HepG2 (cell line): ENCODE measurements around the gene SLC25A47. TPM values are rescaled to one million over a fixed set of nuclear protein-coding genes. Genes with fewer than 3 reads are reported as not detected.

Source experiments
- CBFB ChIP-seq: sonication (generic); formaldehyde crosslinking; IDR thresholded peaks from 2 replicates; pipeline ENCODE4 v1.4.0; 2020; ENCODE audit warnings: missing genetic modification reagents
- CC2D1A ChIP-seq: sonication (generic); formaldehyde crosslinking; IDR thresholded peaks from 2 replicates; pipeline ENCODE4 v1.8.1; 2023; ENCODE audit warnings: mild to moderate bottlenecking, missing genetic modification reagents
- FOXK1 ChIP-seq: sonication (generic); formaldehyde crosslinking; IDR thresholded peaks from 2 replicates; pipeline ENCODE4 v1.4.0; 2020; ENCODE audit warnings: low read depth, missing genetic modification reagents, borderline replicate concordance
- IRX3 ChIP-seq: sonication (generic); formaldehyde crosslinking; IDR thresholded peaks from 2 replicates; pipeline ENCODE4 v1.8.1; 2023; ENCODE audit warnings: mild to moderate bottlenecking, low read depth, missing genetic modification reagents, borderline replicate concordance
- MIXL1 ChIP-seq: IDR thresholded peaks from 2 replicates; pipeline ENCODE4 v1.6.1; 2016
- MTA1 ChIP-seq: sonication (generic); formaldehyde crosslinking; IDR thresholded peaks from 2 replicates; pipeline ENCODE4 v1.4.0; 2020; ENCODE audit warnings: missing genetic modification reagents, mild to moderate bottlenecking, borderline replicate concordance
- RXRB ChIP-seq: IDR thresholded peaks from 2 replicates; pipeline ENCODE4 v1.6.1; 2016; ENCODE audit warnings: borderline replicate concordance, missing genetic modification reagents, missing compliant biosample characterization
- SPEN ChIP-seq: sonication (generic); formaldehyde crosslinking; IDR thresholded peaks from 2 replicates; pipeline ENCODE4 v1.5.1; 2020; ENCODE audit warnings: low read depth, mild to moderate bottlenecking, missing genetic modification reagents
- ZFYVE20 ChIP-seq: sonication (generic); formaldehyde crosslinking; IDR thresholded peaks from 2 replicates; pipeline ENCODE4 v1.8.0; 2023; ENCODE audit warnings: low read depth, mild to moderate bottlenecking, moderate library complexity, missing genetic modification reagents, borderline replicate concordance
- ZNF124 ChIP-seq: sonication (generic); formaldehyde crosslinking; IDR thresholded peaks from 2 replicates; pipeline ENCODE4 v1.4.0; 2020; ENCODE audit warnings: missing genetic modification reagents
- ZNF329 ChIP-seq: sonication (generic); formaldehyde crosslinking; IDR thresholded peaks from 2 replicates; pipeline ENCODE4 v1.9.0; 2021; ENCODE audit warnings: low read depth, mild to moderate bottlenecking, missing genetic modification reagents
- ZNF644 ChIP-seq: IDR thresholded peaks from 2 replicates; pipeline ENCODE4 v1.6.1; 2016; ENCODE audit warnings: low read depth
- ZNF670 ChIP-seq: sonication (generic); formaldehyde crosslinking; IDR thresholded peaks from 2 replicates; pipeline ENCODE4 v1.8.0; 2022; ENCODE audit warnings: mild to moderate bottlenecking, missing genetic modification reagents, borderline replicate concordance
- ZNF768 ChIP-seq: sonication (generic); formaldehyde crosslinking; IDR thresholded peaks from 2 replicates; pipeline ENCODE4 v1.4.0; 2020; ENCODE audit warnings: missing genetic modification reagents
- ZNF773 ChIP-seq: sonication (generic); formaldehyde crosslinking; IDR thresholded peaks from 2 replicates; pipeline ENCODE4 v1.4.0; 2020; ENCODE audit warnings: missing genetic modification reagents, borderline replicate concordance
- polyA plus RNA-seq, 8 experiments: library from polyadenylated mRNA; depleted of rRNA in 3 of 8; stranded (reverse) in 7 of 8; unstranded in 1 of 8; fragments of >200 nt; fragmentation: Illumina TruSeq in 4 of 8; extraction: Trizol in 4 of 8; gene quantifications; 2 replicates each; pipeline versions ENCODE4 v1.2.1 to v1.2.3, GENCODE V29; 2011 to 2016; ENCODE audit warnings: low read depth in 4 of 8, missing spikeins in 1 of 8, mixed read lengths in 1 of 8; ENCODE audit not compliant: insufficient read depth in 1 of 8
- total RNA-seq, 5 experiments: library from RNA; depleted of rRNA; stranded (reverse); fragments of >200 nt; fragmentation: Illumina TruSeq; extraction: Trizol; gene quantifications; 2 replicates each; pipeline ENCODE4 v1.2.3, GENCODE V29; 2016; ENCODE audit warnings: low read depth in 1 of 5
- TF ChIP-seq, protein P1 (sequence below): sonication (generic); formaldehyde crosslinking; IDR thresholded peaks from 2 replicates; pipeline ENCODE4 v1.4.0; 2020; ENCODE audit warnings: missing genetic modification reagents, mild to moderate bottlenecking, borderline replicate concordance
- TF ChIP-seq, protein P2 (sequence below): IDR thresholded peaks from 2 replicates; pipeline ENCODE4 v1.4.0; 2020; ENCODE audit warnings: mild to moderate bottlenecking, missing genetic modification reagents
- TF ChIP-seq, protein P3 (sequence below): sonication (generic); formaldehyde crosslinking; IDR thresholded peaks from 2 replicates; pipeline ENCODE4 v1.8.1; 2023; ENCODE audit warnings: mild to moderate bottlenecking, missing genetic modification reagents

Gene SLC25A47
- total and polyA plus RNA-seq, 2 of the 13 experiments (the other 11 are each of a cell fraction or from before 2014, with no cell fraction given) = 1.0 to 1.7 TPM

DNA sequence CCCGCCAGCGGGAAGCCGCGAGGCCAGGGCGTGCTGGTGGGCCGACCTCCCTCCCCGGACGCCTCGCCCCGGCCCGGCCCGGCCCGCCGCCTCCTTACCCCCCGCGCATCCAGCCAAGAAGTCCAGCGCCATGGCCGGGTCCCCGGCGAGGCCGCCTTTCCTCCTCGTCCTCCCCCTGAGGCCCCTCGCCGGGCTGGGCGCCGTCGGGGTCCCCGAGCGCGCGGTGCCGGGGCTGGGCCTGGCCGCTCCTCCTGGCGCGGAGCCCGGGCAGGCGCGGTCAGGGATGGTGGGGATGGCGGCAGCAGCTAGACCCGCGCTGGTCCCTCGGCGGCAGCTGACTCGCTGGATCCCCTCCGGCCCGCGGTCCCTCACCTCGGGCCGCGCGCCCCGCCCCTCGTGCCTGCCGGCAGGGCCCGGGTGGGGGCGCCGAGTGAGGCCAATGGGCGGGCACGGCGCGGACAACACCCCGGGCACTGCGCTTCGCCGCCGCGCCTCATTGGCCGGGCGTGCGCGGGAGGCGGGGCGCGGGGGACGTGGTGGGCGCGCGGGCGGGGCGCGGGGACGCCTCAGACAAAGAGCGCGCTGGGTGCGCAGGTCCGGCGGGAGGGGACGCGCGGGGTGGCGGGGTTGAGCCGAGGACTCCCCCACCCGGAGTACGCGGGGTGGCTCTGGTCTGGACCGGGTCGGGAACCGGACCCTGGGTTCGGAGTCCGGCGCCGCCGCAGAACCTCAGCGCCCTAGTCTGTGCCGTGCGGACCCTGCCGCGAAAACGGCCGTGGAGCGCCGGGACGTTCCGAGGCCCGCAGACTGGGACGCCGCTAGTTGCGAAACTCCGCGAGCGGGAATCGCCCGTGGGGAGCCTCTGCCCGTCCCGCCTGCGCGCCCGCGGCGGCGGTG is 16.8 kb upstream of the SLC25A47 start, which contains the start of gene SLC25A29 (continued):
- TF ChIP-seq, protein P1, sequence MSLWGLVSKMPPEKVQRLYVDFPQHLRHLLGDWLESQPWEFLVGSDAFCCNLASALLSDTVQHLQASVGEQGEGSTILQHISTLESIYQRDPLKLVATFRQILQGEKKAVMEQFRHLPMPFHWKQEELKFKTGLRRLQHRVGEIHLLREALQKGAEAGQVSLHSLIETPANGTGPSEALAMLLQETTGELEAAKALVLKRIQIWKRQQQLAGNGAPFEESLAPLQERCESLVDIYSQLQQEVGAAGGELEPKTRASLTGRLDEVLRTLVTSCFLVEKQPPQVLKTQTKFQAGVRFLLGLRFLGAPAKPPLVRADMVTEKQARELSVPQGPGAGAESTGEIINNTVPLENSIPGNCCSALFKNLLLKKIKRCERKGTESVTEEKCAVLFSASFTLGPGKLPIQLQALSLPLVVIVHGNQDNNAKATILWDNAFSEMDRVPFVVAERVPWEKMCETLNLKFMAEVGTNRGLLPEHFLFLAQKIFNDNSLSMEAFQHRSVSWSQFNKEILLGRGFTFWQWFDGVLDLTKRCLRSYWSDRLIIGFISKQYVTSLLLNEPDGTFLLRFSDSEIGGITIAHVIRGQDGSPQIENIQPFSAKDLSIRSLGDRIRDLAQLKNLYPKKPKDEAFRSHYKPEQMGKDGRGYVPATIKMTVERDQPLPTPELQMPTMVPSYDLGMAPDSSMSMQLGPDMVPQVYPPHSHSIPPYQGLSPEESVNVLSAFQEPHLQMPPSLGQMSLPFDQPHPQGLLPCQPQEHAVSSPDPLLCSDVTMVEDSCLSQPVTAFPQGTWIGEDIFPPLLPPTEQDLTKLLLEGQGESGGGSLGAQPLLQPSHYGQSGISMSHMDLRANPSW (CRISPR knock-in tag) = no peak
- TF ChIP-seq ZNF124 (peak; percentile 42; the same call in 1 of the 2 replicates), ZNF644 (CRISPR knock-in tag) (no peak), CBFB (no peak), MTA1 (CRISPR knock-in tag) (no peak), ZNF670 (CRISPR knock-in tag) (no peak), IRX3 (peak; percentile 21; the same call in 1 of the 2 replicates), ZNF329 (CRISPR knock-in tag) (no peak; the same call in 1 of the 2 replicates), FOXK1 (CRISPR knock-in tag) (no peak), ZFYVE20 (no peak), ZNF768 (no peak), MIXL1 (CRISPR knock-in tag) (no peak), SPEN (CRISPR knock-in tag) (peak; percentile 67), ZNF773 (CRISPR knock-in tag) (0 out of 2 replicates have a peak, but pooled peaks have one; percentile 65), RXRB (CRISPR knock-in tag) (no peak; the same call in 1 of the 2 replicates), CC2D1A (CRISPR knock-in tag) (no peak)
- TF ChIP-seq, protein P2, sequence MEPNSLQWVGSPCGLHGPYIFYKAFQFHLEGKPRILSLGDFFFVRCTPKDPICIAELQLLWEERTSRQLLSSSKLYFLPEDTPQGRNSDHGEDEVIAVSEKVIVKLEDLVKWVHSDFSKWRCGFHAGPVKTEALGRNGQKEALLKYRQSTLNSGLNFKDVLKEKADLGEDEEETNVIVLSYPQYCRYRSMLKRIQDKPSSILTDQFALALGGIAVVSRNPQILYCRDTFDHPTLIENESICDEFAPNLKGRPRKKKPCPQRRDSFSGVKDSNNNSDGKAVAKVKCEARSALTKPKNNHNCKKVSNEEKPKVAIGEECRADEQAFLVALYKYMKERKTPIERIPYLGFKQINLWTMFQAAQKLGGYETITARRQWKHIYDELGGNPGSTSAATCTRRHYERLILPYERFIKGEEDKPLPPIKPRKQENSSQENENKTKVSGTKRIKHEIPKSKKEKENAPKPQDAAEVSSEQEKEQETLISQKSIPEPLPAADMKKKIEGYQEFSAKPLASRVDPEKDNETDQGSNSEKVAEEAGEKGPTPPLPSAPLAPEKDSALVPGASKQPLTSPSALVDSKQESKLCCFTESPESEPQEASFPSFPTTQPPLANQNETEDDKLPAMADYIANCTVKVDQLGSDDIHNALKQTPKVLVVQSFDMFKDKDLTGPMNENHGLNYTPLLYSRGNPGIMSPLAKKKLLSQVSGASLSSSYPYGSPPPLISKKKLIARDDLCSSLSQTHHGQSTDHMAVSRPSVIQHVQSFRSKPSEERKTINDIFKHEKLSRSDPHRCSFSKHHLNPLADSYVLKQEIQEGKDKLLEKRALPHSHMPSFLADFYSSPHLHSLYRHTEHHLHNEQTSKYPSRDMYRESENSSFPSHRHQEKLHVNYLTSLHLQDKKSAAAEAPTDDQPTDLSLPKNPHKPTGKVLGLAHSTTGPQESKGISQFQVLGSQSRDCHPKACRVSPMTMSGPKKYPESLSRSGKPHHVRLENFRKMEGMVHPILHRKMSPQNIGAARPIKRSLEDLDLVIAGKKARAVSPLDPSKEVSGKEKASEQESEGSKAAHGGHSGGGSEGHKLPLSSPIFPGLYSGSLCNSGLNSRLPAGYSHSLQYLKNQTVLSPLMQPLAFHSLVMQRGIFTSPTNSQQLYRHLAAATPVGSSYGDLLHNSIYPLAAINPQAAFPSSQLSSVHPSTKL (CRISPR knock-in tag) = 0 out of 2 replicates have a peak, but pooled peaks have one; percentile 24
- TF ChIP-seq, protein P3, sequence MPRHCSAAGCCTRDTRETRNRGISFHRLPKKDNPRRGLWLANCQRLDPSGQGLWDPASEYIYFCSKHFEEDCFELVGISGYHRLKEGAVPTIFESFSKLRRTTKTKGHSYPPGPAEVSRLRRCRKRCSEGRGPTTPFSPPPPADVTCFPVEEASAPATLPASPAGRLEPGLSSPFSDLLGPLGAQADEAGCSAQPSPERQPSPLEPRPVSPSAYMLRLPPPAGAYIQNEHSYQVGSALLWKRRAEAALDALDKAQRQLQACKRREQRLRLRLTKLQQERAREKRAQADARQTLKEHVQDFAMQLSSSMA (CRISPR knock-in tag) = no peak
